Spinal cord (tissue), 10 donors: Measurements from ENCODE around the gene SEC14L2. TPM values are rescaled to one million over a fixed set of nuclear protein-coding genes. Genes with fewer than 3 reads are reported as not detected.
"Not testable (repeated sequence)": the region's sequence is repeated elsewhere in the genome, so short reads cannot be mapped to it uniquely, and the experiment has no call there.

Experiments
- DNase-seq, 6 donors: peaks; one replicate each; pipeline versions ENCODE4 v3.0.0 to v3.0.0-alpha.2; 2013 to 2015; ENCODE audit warnings: low spot score in 6 of 6, low read depth in 4 of 6
- H3K27ac ChIP-seq: one replicate; pipeline ENCODE4 v1.5.1; 2013; ENCODE audit warnings: low read depth, low read length, control low read depth
- H3K27me3 ChIP-seq: one replicate; pipeline ENCODE4 v1.6.1; 2013; ENCODE audit warnings: low read length; ENCODE audit not compliant: control insufficient read depth, insufficient read depth
- H3K36me3 ChIP-seq: one replicate; pipeline ENCODE4 v1.6.1; 2013; ENCODE audit warnings: low read length; ENCODE audit not compliant: control insufficient read depth, insufficient read depth
- H3K4me1 ChIP-seq: one replicate; pipeline ENCODE4 v1.6.1; 2013; ENCODE audit warnings: low read length; ENCODE audit not compliant: control insufficient read depth, insufficient read depth
- H3K4me3 ChIP-seq: one replicate; pipeline ENCODE4 v1.5.1; 2013; ENCODE audit warnings: low read depth, low read length, control low read depth
- H3K9me3 ChIP-seq: one replicate; pipeline ENCODE4 v1.6.1; 2013; ENCODE audit warnings: low read length; ENCODE audit not compliant: control insufficient read depth, insufficient read depth
- WGBS: methylation state at CpG from one replicate; pipeline ENCODE4 v1.1.5; 2013; ENCODE audit warnings: missing lambda C conversion rate; ENCODE audit not compliant: insufficient coverage; 5-methylcytosine and 5-hydroxymethylcytosine counted together
- polyA plus RNA-seq, 2 donors: library from polyadenylated mRNA; unstranded; fragments of 120-200 nt; gene quantifications; one replicate each; pipeline ENCODE4 v1.2.1, GENCODE V29; 2013; ENCODE audit not compliant: insufficient read length in 2 of 2
- total RNA-seq, 2 donors: library from RNA; depleted of rRNA in 1 of 2; stranded (reverse); fragments of 120-200 nt in 1 of 2; fragments of >200 nt in 1 of 2; gene quantifications; one replicate each; pipeline versions ENCODE4 v1.2.3 to v1.2.4, GENCODE V29; 2013 to 2014
- donor health status: healthy.

The SEC14L2 gene
- total and polyA plus RNA-seq, 4 donors = 11.2 to 22.3 (median 17.9) TPM

DNA sequence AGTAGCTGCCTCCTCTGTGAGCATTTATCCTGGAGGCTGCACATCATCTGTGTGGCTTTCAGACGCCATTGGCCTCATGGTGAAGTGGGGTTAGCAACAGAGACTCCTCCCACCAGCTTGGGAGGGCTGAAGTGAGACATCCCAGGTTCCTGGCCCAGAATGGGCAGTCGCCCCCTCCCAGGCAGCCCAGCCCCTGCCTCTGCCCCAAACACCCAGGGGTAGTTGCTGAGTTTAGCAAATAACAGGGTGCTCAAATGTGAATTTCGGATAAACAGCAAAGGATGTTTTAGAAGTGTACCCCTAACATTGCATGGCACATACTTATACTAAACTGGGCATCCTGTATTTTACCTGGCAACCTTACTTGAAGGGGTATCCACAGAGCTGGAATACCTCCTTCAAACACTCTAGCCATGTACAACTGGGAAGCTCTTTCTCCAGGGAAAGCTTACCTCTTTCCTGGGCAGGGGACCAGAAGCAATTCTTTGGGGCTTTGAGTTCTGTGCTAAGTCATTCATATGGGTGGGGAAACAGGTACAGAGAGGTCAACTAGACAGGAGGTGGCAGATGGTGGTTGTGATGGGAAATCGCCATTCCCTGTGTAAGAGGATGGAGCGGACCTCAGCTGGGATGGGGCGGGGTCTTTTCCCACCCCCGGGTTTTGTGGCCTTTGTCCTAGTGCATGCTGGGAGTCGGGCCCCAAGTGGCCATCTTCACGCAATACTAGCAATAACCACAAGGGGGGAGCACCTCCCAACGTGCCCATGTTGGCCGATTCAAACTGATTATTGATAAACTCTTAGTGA lies 48.0 kb downstream of the SEC14L2 start:
- DNase-seq = peak in 2 of 6 donors; percentile 69 to 72
- Histone ChIP-seq H3K27ac (no peak overlapping the region), H3K4me1 (peaks cover 14% of the 10 kb centered on the region), H3K27me3 (no peaks in the 10 kb centered on the region), H3K9me3 (no peaks in the 10 kb centered on the region), H3K4me3 (no peak overlapping the region), H3K36me3 (no peaks in the 10 kb centered on the region)
- WGBS = 40% methylated on average over 2 of the region's 11 CpGs

DNA sequence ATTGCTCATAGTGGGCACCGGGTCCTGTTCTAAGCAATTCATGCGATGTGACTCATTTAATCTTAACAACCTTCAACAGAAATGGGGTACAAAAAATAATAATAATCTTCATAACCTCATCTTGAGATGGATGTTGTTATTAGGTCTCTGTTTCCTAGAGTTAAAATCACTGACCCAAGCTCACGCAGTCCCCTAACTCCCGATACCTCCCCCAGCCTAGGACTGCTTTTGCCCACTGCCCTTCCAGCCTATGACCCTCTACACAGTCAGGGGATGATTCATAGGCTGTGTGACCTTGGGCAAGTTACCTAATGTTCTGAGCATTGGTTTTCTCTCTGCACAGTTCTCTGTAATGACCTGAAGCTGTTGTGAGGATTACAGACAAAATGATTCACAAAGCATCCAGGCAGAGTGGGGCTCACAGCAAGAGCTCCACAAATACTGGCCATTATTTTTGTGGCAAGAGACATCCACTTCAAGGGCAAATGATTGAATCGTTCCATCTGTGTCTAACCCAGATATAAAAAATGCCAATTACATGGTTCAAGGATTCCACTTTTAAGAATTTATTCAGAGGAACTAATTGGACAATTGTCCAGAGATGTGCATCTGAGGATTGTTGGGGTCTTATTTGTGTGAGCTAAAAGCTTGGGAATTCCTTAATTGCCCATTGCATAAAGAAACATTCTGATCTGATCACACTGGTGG lies 48.8 kb downstream of the SEC14L2 start:
- Histone ChIP-seq H3K9me3 (no peaks in the 10 kb centered on the region), H3K27ac (no peak overlapping the region), H3K27me3 (no peaks in the 10 kb centered on the region), H3K4me3 (no peak overlapping the region), H3K36me3 (no peaks in the 10 kb centered on the region), H3K4me1 (peaks cover 14% of the 10 kb centered on the region)
- DNase-seq = peak in 1 of 6 donors; percentile 56
- no CpG with 5 or more reads among the region's 5 CpGs for WGBS

DNA sequence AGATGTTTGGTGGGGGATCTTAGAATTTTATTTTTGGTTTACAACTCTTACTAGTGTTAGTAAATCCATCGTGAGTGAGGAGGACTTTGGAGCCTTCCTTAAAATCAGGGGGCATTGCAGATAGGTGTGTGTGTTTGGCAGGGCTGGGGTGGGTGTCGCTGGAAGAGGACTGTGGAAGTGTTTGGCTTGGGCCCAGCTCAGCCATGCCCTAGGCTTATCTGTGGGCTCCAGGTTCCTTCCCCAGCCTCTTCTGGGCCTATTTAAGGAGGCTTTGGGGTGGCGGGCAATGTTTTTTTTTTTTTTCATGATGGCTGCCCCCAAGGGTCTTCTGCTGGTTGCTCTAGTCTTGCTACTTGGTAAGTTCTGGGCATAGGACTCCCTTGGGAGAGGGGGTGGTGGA lies 50.8 kb downstream of the SEC14L2 start:
- 100% methylated on average over 2 of the region's 3 CpGs for WGBS
- H3K4me3 ChIP-seq = no peak overlapping the region
- peaks cover 14% of the 10 kb centered on the region for H3K4me1 ChIP-seq
- DNase-seq = no peak
- no peaks in the 10 kb centered on the region for H3K9me3 ChIP-seq
- H3K36me3 ChIP-seq = no peaks in the 10 kb centered on the region
- no peaks in the 10 kb centered on the region for H3K27me3 ChIP-seq
- no peak overlapping the region for H3K27ac ChIP-seq

DNA sequence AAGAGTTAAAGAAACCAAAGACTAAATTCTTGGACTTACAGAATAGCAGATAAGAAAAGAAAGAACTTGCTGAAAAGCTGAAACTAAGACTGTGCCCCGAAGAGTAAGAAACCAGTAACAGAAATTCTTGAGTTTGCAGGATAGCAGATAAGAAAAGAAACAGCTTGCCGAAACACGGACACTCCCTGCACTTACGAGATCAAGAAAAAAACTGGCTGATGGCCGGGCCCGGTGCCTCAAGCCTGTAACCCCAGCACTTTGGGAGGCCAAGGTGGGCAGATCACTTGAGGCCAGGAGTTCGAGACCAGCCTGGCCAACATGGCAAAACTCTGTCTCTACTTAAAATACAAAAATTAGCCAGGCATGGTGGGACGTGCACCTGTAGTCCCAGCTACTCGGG lies 54.7 kb downstream of the SEC14L2 start:
- H3K4me3 ChIP-seq, H3K27ac ChIP-seq, H3K9me3 ChIP-seq, DNase-seq, H3K27me3 ChIP-seq, H3K36me3 ChIP-seq, H3K4me1 ChIP-seq: not testable (repeated sequence)
- WGBS = 60% methylated on average over 9 of the region's 9 CpGs

DNA sequence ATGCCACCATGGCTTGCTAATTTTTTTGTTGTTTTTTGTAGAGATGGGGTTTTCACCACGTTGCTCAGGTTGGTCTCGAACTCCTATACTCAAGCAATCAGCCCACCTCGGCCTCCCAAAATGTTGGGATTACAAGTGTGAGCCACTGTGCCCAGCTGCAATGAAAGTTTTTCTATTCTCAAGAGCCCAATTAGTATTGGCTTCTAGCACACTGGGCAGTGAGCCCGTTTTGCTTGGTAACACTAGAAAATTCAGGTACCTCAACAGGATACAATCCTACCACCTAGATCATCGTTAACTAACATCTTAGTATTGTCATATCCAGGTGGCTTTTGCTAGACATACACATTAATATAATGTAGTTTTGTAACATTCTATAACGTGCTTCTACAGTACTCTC lies 56.0 kb downstream of the SEC14L2 start:
- Histone ChIP-seq H3K36me3 (no peaks in the 10 kb centered on the region), H3K27me3 (no peaks in the 10 kb centered on the region), H3K4me1 (no peaks in the 10 kb centered on the region), H3K4me3 (no peak overlapping the region), H3K27ac (no peak overlapping the region), H3K9me3 (no peaks in the 10 kb centered on the region)
- no peak for DNase-seq
- WGBS = 94% methylated on average over 3 of the region's 6 CpGs

DNA sequence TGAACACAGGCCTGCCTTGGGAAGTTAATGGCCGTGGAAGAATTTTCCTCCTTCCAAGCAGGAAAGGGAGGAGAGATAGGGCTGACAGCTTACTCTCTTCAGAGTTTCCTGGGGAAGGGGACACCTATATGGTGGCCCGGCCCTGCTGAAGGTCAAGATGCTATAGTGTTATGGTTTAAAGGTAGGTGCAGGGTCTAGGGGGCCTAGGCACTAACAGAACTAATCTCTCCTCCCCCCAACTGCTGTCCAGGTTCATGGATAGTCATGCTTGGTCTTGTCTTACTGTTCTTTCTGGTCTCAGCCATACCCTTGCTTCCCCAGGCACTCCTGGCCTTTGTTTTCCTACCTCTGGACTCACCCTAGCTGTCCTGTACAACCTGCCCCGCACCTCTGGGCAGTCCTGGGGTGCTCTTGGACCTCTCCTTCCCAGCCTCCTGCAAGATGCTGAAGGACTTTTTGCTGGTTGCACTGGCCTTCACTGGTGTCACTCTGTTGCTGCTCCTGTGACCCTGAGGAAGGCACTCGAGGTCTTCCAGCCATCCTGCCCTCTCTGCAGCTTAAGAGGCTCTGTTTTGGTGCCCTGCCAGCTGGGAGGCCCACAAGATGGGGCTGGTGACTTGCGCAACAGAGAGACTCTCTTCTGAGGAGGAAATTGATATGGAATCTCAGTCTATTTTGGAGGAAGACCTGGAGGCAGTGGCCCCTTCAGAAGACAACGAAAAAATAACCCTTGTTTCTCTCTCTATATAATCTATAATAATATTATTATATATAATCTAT lies 57.1 kb downstream of the SEC14L2 start:
- Histone ChIP-seq H3K27me3 (no peaks in the 10 kb centered on the region), H3K27ac (no peak overlapping the region), H3K9me3 (no peaks in the 10 kb centered on the region), H3K36me3 (no peaks in the 10 kb centered on the region), H3K4me1 (no peaks in the 10 kb centered on the region), H3K4me3 (no peak overlapping the region)
- 75% methylated on average over 3 of the region's 6 CpGs for WGBS
- peak in 2 of 6 donors; percentile 35 to 41 for DNase-seq

DNA sequence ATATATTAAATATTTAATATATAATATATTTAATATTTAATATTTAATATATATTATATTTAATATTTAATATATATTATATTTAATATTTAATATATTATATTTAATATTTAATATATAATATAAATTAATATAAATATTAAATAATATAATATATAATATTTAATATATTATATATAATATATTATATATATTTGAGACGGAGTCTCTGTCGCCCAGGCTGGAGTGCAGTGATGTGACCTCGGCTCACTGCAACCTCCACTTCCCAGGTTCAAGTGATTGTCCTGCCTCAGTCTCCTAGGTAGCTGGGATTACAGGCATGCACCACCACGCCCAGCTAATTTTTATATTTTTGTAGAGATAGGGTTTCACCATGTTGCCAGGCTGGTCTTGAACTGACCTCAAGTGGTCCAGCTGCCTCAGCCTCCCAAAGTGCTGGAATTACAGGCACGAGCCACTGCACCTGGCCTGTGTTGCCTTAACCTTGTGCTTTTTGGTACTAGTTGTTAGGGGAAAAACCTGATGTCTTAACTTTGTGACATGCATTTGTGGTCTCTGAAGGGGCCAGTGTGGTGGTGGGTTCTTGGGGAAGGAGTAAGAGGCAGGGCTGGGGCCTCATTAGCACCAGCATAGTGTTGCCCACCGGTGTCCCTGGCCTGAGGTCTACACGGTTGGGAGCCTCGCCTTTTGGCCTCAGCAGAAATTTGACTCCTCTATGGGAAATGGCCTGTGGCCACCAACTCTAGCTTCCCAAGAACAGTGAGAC lies 58.4 kb downstream of the SEC14L2 start:
- Histone ChIP-seq H3K27me3 (no peaks in the 10 kb centered on the region), H3K4me1 (no peaks in the 10 kb centered on the region), H3K4me3 (no peak overlapping the region), H3K27ac (no peak overlapping the region), H3K9me3 (no peaks in the 10 kb centered on the region), H3K36me3 (no peaks in the 10 kb centered on the region)
- WGBS = 95% methylated on average over 4 of the region's 8 CpGs
- no peak for DNase-seq

DNA sequence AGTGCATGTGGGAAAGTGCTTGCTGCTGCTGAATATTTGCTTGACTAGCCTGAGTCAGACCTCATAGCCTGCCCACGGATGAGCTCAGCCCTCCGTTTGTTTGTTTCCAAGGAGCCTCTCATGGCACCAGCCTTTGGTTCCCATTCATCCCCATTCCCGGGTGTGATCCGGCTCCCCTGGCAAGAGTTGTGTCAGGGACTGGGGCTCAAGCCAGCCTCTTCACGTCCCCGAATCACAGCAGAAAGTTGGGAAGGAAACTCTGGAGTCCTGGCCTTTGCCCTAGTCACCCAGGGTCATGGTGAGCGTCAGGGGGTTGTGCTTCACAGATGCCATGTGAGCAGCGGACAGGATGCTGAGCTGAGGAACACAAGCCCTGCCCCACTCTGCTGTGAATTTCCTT lies 61.2 kb downstream of the SEC14L2 start:
- DNase-seq = no peak
- H3K9me3 ChIP-seq = no peaks in the 10 kb centered on the region
- no peak overlapping the region for H3K4me3 ChIP-seq
- no peaks in the 10 kb centered on the region for H3K36me3 ChIP-seq
- H3K27ac ChIP-seq = no peak overlapping the region
- H3K27me3 ChIP-seq = no peaks in the 10 kb centered on the region
- WGBS = 65% methylated on average over 8 of the region's 8 CpGs
- no peaks in the 10 kb centered on the region for H3K4me1 ChIP-seq
